BJ (cell line): Measurements from ENCODE around the gene ACAP3. TPM values are rescaled to one million over a fixed set of nuclear protein-coding genes. Genes with fewer than 3 reads are reported as not detected.

ENCODE experiments used
- CTCF ChIA-PET: fragments of 350-600 bp; formaldehyde crosslinking; extraction: SDS; loops from one replicate; lab custom pipeline; 2021; ENCODE audit warnings: antibody characterized with exemption, inconsistent platforms; lab: Yijun Ruan, JAX
- POLR2A ChIA-PET: fragments of 300-600 bp; sonication (Branson Sonifier 250); formaldehyde crosslinking; extraction: SDS; loops from one replicate; lab custom pipeline; 2021; ENCODE audit warnings: antibody characterized with exemption; lab: Charles Lee
- DNase-seq: peaks from one replicate; pipeline ENCODE4 v3.0.0-alpha.2; 2011; ENCODE audit warnings: low read depth
- H3K27me3 ChIP-seq: 2 replicates; pipeline ENCODE4 v1.6.0; 2011; ENCODE audit warnings: low read length; ENCODE audit not compliant: control insufficient read depth, insufficient read depth
- H3K36me3 ChIP-seq: 2 replicates; pipeline ENCODE4 v1.5.1; 2011; ENCODE audit warnings: low read length; ENCODE audit not compliant: control insufficient read depth, insufficient read depth
- H3K4me3 ChIP-seq: 2 replicates; pipeline ENCODE4 v1.5.1; 2011; ENCODE audit warnings: low read depth, mild to moderate bottlenecking, control low read depth, low read length
- polyA plus RNA-seq: library from polyadenylated mRNA; depleted of rRNA; stranded (reverse); fragments of >200 nt; gene quantifications from 2 replicates; pipeline ENCODE4 v1.2.3, GENCODE V29; 2011
- TF ChIP-seq, protein P1 (sequence below): IDR thresholded peaks from 2 replicates; pipeline ENCODE4 v1.5.1; 2011; ENCODE audit warnings: low read depth, mild to moderate bottlenecking, control low read depth, inconsistent platforms, low read length, moderate library complexity; ENCODE audit not compliant: insufficient read depth

Gene ACAP3
- polyA plus RNA-seq, 1 experiment, result 33.9 TPM

DNA sequence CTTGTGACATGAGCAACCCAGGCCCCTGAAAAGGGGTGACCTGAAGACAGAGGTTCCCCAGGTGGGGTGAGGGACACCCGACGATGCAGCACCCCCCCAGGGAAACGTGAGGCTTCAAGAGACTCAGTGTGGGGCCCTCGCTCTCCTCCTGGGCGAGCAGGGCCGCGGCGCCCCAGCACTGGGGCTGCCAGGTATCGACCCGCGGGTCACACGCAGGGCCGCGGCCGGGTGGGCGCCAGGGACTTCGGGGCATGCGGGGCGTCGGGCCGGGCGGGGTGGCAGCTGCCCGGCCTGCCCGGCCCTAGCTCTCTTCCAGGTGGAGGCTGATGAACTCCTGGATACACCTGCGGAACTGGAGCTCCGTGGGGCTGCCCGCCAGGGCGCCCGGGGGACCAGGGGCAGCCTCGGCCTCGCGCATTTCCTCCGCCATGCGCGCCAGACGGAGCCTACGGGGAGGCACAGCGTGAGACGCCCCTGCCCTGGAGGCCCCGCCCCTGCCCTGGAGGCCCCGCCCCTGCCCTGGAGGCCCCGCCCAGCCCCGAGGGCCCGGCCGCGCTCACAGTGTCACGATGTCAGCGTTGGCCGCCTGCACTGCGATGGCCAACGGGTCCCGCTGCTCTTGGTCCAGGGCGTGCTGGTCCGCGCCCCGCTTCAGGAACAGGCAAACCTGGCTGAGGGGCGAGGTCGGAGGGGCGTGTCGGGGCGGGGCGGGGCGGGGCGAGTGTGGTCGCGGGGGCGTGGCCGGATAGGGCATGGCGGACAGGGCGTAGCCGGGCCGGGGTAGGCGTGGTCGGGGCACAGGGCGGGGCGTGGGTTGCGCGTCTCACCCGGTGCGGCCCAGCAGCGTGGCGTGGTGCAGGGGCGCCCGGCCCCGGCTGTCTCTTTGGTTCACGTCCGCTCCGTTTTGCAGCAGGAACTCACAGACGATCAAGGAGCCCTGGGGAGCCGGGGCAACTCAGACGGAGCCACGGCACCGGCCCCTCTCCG lies 14.2 kb downstream of the ACAP3 start:
- POLR2A ChIA-PET, result no interaction called here
- DNase-seq, result no peak
- Histone ChIP-seq H3K4me3 (no peak overlapping the region), H3K27me3 (no peaks in the 10 kb centered on the region), H3K36me3 (peaks cover 17% of the 10 kb centered on the region)
- TF ChIP-seq, protein P1, sequence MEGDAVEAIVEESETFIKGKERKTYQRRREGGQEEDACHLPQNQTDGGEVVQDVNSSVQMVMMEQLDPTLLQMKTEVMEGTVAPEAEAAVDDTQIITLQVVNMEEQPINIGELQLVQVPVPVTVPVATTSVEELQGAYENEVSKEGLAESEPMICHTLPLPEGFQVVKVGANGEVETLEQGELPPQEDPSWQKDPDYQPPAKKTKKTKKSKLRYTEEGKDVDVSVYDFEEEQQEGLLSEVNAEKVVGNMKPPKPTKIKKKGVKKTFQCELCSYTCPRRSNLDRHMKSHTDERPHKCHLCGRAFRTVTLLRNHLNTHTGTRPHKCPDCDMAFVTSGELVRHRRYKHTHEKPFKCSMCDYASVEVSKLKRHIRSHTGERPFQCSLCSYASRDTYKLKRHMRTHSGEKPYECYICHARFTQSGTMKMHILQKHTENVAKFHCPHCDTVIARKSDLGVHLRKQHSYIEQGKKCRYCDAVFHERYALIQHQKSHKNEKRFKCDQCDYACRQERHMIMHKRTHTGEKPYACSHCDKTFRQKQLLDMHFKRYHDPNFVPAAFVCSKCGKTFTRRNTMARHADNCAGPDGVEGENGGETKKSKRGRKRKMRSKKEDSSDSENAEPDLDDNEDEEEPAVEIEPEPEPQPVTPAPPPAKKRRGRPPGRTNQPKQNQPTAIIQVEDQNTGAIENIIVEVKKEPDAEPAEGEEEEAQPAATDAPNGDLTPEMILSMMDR, result no peak
- CTCF ChIA-PET, result interaction anchor here (3.9 kb wide), 1 partner anchor 173 kb away, joined by 76 read pairs; no protein-coding TSS in a partner anchor

DNA sequence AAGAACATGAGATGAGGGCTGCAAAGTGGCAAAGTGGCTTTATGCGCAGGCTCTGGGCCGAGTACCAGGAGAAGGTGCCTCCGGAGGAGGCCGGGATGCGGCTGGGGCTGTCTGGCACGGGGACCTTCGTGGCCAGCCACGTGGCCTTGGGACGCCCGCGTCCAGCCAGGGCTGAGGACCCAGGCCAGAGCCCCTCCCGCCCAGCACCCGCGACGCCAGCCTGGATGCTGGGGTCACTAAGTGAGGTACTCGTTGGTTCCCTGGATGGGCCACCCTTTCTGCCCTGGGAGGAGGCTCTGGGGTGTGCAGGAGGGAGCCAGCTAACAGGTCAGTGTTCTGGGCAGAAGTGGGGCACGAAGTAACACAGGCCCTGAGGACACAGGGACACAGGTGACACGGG lies 14.9 kb downstream of the ACAP3 start:
- Histone ChIP-seq H3K27me3 (no peaks in the 10 kb centered on the region), H3K4me3 (no peak overlapping the region), H3K36me3 (peaks cover 15% of the 10 kb centered on the region)
- CTCF ChIA-PET, result interaction anchor here (3.9 kb wide), 1 partner anchor 172 kb away, joined by 76 read pairs; no protein-coding TSS in a partner anchor
- TF ChIP-seq, protein P1, result no peak
- no peak for DNase-seq
- POLR2A ChIA-PET, result no interaction called here

DNA sequence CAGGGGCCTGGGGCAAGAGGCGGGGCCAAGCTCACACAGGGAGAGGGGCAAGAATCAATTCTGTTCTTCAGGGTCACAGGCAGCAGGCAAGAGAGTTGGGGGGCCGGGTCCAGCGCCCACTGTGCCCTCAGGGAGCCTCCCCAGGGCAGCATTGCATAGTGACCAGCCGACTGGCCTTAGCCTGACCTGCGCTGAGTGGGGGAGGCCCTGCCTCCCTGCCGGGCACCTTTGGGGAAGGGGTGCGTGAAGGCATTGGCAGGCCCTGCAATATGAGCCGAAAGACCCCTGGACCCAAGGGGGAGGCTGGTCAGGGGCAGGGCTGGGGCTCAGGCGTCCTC lies 15.3 kb downstream of the ACAP3 start:
- no peak overlapping the region for H3K4me3 ChIP-seq
- POLR2A ChIA-PET, result interaction anchor here (0.6 kb wide), 1 partner anchor 19 kb away, joined by 3 read pairs; no protein-coding TSS in a partner anchor
- TF ChIP-seq, protein P1, result no peak
- no peaks in the 10 kb centered on the region for H3K27me3 ChIP-seq
- peaks cover 14% of the 10 kb centered on the region for H3K36me3 ChIP-seq
- DNase-seq, result no peak
- CTCF ChIA-PET, result interaction anchor here (0.7 to 3.9 kb wide), 8 partner anchors 8 to 276 kb away, joined by 3 to 76 read pairs (median 4); no protein-coding TSS in a partner anchor

DNA sequence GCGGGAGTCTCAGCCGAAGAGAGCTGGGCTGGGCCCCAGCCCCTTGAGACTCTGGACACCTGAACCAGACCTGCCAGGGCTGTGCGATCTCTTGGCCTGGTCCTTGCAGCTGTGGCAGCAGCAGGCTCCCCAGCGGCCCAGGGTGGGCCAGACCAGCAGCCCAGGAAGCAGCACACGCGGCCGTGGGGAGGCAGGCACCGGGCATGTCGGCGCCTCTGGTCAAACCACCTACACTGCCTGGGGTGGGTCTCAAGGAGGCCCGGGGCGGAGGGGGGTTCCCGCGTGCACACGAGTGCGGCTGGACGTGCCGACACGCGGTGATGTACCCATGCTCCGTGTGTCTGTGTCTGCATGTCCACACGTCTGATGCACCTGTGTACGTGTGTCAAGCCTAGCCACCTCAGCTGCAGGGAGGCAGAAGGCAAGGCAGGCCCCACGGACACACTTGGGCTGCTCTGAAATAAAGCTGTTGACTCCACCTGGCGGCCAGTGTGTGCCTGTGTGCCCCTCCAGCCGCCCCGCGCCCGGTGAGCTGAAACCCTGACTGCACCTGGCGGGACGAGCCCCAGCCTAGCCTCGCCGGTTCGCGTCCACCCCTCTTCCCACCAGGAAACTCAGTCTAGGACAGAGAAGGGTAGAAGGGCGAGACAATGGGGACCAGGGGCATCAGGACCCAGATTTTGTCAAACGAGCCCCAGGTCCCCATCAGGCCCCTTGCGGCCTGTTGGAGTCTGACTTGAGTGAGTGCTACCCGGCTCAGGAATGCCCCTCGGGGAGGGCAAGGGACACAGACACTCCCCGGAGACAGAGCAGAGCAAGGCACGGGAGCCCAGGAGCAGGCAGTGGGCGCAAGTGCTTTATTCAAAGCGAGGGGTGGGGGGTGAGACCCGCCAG lies 15.9 kb downstream of the ACAP3 start:
- Histone ChIP-seq H3K27me3 (no peaks in the 10 kb centered on the region), H3K4me3 (no peak overlapping the region), H3K36me3 (peaks cover 13% of the 10 kb centered on the region)
- CTCF ChIA-PET, result interaction anchor here (0.7 to 3.9 kb wide), 10 partner anchors 9 to 276 kb away, joined by 3 to 76 read pairs (median 4); no protein-coding TSS in a partner anchor
- TF ChIP-seq, protein P1, result peak; percentile 57
- POLR2A ChIA-PET, result interaction anchor here (0.6 kb wide), 1 partner anchor 20 kb away, joined by 3 read pairs; no protein-coding TSS in a partner anchor
- no peak for DNase-seq
